ENCODE measurements around the gene TCHP. TPM values are rescaled to one million over a fixed set of nuclear protein-coding genes. Genes with fewer than 3 reads are reported as not detected.
A peak's percentile ranks its signal among the peaks of the same experiment; 100 is the strongest.
"Not testable (repeated sequence)": the region's sequence is repeated elsewhere in the genome, so short reads cannot be mapped to it uniquely, and the experiment has no call there.

TCHP gene
- total RNA-seq, 1 donor from 2014 or later = 20.6 TPM

DNA sequence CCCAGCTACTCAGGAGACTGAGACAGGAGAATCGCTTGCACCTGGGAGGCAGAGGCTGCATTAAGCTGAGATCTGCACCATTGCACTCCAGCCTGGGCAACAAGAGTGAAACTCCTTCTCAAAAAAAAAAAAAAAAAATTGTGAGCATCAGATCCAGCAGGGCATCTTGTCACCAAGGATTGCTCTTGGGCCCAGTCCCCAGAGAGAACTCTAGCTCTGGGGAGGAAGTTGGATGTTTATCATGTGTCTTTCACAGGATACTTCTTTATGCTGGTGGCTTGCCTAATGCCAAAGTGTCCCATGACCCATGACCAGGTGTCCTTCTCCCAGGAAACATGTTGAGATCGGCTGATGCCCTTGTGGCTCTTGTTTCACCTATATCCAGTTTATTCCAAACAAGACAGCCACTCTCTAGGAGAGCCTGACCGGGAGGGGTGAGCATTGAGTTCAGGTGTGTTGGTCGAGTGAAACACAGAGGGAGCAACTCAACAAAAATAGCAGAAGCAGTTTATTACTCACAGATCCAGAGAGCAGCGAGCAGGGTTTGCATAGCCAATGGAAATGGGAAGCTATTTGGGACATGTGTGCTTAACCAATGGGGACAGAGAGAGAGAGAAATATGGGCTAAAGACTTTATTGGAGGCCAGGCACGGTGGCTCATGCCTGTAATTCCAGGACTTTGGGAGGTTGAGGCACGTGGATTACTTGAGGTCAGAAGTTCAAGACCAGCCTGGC, 6.6 kb upstream of the TCHP start:
- no peak overlapping the region for H3K4me3 Mint-ChIP-seq (ENCODE audit: low read depth)
- DNase-seq (ENCODE audit: low spot score, unreplicated experiment) = no peak

DNA sequence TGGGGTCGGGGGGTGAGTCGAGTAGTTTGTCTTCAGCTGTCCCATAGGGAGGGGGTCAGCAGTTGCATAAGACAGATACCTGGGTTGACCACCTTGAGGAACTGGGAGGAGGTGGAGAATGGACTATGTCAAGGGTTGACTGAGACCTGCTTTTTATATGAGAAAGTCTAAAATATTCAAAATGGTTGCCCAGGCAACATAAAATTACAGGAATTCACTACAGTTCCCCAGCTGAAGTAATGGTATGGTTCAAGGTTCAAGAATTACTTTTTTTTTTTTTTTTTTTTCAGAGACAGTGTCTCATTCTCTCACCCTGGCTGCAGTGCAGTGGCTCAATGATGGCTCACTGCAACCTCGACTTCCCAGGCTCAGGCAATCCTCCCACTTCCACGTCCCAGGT, 5.1 kb upstream of the TCHP start:
- DNase-seq (ENCODE audit: low spot score, unreplicated experiment) = no peak
- Mint-ChIP-seq H3K27me3 (peaks cover 6% of the 10 kb centered on the region), H3K9me3 (ENCODE audit: low read depth) (no peaks in the 10 kb centered on the region), H3K4me1 (ENCODE audit: low read depth) (peaks cover under 1% of the 10 kb centered on the region), H3K36me3 (ENCODE audit: insufficient read depth) (no peaks in the 10 kb centered on the region), H3K4me3 (ENCODE audit: low read depth) (no peak overlapping the region), H3K27ac (no peak overlapping the region)
- TF ChIP-seq, protein P1, sequence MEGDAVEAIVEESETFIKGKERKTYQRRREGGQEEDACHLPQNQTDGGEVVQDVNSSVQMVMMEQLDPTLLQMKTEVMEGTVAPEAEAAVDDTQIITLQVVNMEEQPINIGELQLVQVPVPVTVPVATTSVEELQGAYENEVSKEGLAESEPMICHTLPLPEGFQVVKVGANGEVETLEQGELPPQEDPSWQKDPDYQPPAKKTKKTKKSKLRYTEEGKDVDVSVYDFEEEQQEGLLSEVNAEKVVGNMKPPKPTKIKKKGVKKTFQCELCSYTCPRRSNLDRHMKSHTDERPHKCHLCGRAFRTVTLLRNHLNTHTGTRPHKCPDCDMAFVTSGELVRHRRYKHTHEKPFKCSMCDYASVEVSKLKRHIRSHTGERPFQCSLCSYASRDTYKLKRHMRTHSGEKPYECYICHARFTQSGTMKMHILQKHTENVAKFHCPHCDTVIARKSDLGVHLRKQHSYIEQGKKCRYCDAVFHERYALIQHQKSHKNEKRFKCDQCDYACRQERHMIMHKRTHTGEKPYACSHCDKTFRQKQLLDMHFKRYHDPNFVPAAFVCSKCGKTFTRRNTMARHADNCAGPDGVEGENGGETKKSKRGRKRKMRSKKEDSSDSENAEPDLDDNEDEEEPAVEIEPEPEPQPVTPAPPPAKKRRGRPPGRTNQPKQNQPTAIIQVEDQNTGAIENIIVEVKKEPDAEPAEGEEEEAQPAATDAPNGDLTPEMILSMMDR (IDR thresholded peaks at IDR 0.05; ENCODE audit: unreplicated experiment) = no peak

More for the DNA sequence above, 6.6 kb upstream of the TCHP start:
- no peaks in the 10 kb centered on the region for H3K4me1 Mint-ChIP-seq (ENCODE audit: low read depth)
- H3K9me3 Mint-ChIP-seq (ENCODE audit: low read depth) = no peaks in the 10 kb centered on the region
- TF ChIP-seq, protein P1 (IDR thresholded peaks at IDR 0.05; ENCODE audit: unreplicated experiment) = no peak
- H3K27ac Mint-ChIP-seq = no peak overlapping the region
- peaks cover 10% of the 10 kb centered on the region for H3K27me3 Mint-ChIP-seq
- H3K36me3 Mint-ChIP-seq (ENCODE audit: insufficient read depth) = no peaks in the 10 kb centered on the region

GRCh38 chr12:109896188-109896587, 3.9 kb upstream of the TCHP start:
- no peak overlapping the region for H3K4me3 Mint-ChIP-seq (ENCODE audit: low read depth)
- DNase-seq (ENCODE audit: low spot score, unreplicated experiment) = no peak
- no peaks in the 10 kb centered on the region for H3K9me3 Mint-ChIP-seq (ENCODE audit: low read depth)
- no peak overlapping the region for H3K27ac Mint-ChIP-seq
- TF ChIP-seq, protein P1 (IDR thresholded peaks at IDR 0.05; ENCODE audit: unreplicated experiment) = no peak
- H3K36me3 Mint-ChIP-seq (ENCODE audit: insufficient read depth) = no peaks in the 10 kb centered on the region
- peaks cover 9% of the 10 kb centered on the region for H3K4me1 Mint-ChIP-seq (ENCODE audit: low read depth)
- peaks cover 3% of the 10 kb centered on the region for H3K27me3 Mint-ChIP-seq

GRCh38 chr12:109897029-109897428, 3.0 kb upstream of the TCHP start:
- no peaks in the 10 kb centered on the region for H3K9me3 Mint-ChIP-seq (ENCODE audit: low read depth)
- no peaks in the 10 kb centered on the region for H3K36me3 Mint-ChIP-seq (ENCODE audit: insufficient read depth)
- DNase-seq (ENCODE audit: low spot score, unreplicated experiment) = no peak
- H3K27ac Mint-ChIP-seq = no peak overlapping the region
- TF ChIP-seq, protein P1 (IDR thresholded peaks at IDR 0.05; ENCODE audit: unreplicated experiment) = no peak
- H3K4me1 Mint-ChIP-seq (ENCODE audit: low read depth) = peaks cover 16% of the 10 kb centered on the region
- no peak overlapping the region for H3K4me3 Mint-ChIP-seq (ENCODE audit: low read depth)
- H3K27me3 Mint-ChIP-seq = peaks cover 2% of the 10 kb centered on the region

DNA sequence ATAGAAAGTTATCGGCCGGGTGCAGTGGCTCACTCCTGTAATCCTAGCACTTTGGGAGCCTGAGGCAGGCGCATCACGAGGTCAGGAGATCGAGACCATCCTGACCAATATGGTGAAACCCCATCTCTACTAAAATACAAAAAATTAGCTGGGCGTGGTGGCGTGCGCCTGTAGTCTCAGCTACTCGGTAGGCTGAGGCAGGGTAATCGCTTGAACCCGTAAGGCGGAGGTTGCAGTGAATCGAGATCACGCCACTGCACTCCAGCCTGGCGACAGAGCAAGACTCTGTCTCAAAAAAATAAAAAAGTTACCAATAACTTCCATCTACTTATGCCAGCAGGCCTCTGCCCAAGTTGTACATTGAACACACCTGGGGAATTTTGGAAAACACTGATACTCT, 729 bp upstream of the TCHP start:
- not testable (repeated sequence) for H3K27me3 Mint-ChIP-seq; H3K36me3 Mint-ChIP-seq (ENCODE audit: insufficient read depth); DNase-seq (ENCODE audit: low spot score, unreplicated experiment); H3K27ac Mint-ChIP-seq; H3K9me3 Mint-ChIP-seq (ENCODE audit: low read depth)
- peak overlapping the region; percentile 95 for H3K4me3 Mint-ChIP-seq (ENCODE audit: low read depth)
- peaks cover 16% of the 10 kb centered on the region for H3K4me1 Mint-ChIP-seq (ENCODE audit: low read depth)

Measured in progenitor cell of endocrine pancreas (in vitro differentiated cells).